HEK293T (cell line): Measurements from ENCODE around the gene SLC17A8.
"Not testable (repeated sequence)": the region's sequence is repeated elsewhere in the genome, so short reads cannot be mapped to it uniquely, and the experiment has no call there.

ENCODE experiments used
- CTCF ChIA-PET: fragments of 350-600 bp; formaldehyde crosslinking; extraction: SDS; loops from one replicate; lab custom pipeline; 2021; ENCODE audit warnings: antibody characterized with exemption, inconsistent platforms; lab: Yijun Ruan, JAX
- POLR2A ChIA-PET: fragments of 350-600 bp; formaldehyde crosslinking; extraction: SDS; loops from one replicate; lab custom pipeline; 2020; ENCODE audit warnings: antibody characterized with exemption, inconsistent platforms; lab: Yijun Ruan, JAX
- DNase-seq: peaks from one replicate; pipeline ENCODE4 v3.0.0; 2012; ENCODE audit warnings: mixed read lengths; ENCODE audit errors: extremely low spot score
- ARNT ChIP-seq: fragments of 450-650 bp; IDR thresholded peaks from 2 replicates; pipeline ENCODE4 v1.6.1; 2017; ENCODE audit warnings: mild to moderate bottlenecking
- BHLHE40 ChIP-seq: fragments of 450-650 bp; IDR thresholded peaks from 2 replicates; pipeline ENCODE4 v1.6.1; 2016; ENCODE audit warnings: mild to moderate bottlenecking, moderate library complexity, borderline replicate concordance
- CTBP1 ChIP-seq: fragments of 450-650 bp; IDR thresholded peaks from 2 replicates; pipeline ENCODE4 v1.6.1; 2016; ENCODE audit warnings: borderline replicate concordance
- ELF4 ChIP-seq: fragments of 450-650 bp; IDR thresholded peaks from 2 replicates; pipeline ENCODE4 v1.6.1; 2017; ENCODE audit warnings: antibody characterized with exemption
- FOXA1 ChIP-seq: fragments of 450-650 bp; IDR thresholded peaks from 2 replicates; pipeline ENCODE4 v1.6.1; 2016; ENCODE audit warnings: mild to moderate bottlenecking
- FOXK2 ChIP-seq: fragments of 450-650 bp; IDR thresholded peaks from 2 replicates; pipeline ENCODE4 v1.6.1; 2016; ENCODE audit warnings: mild to moderate bottlenecking
- FOXM1 ChIP-seq: fragments of 450-650 bp; IDR thresholded peaks from 2 replicates; pipeline ENCODE4 v1.6.1; 2017; ENCODE audit warnings: mild to moderate bottlenecking, borderline replicate concordance
- HDGF ChIP-seq: fragments of 450-650 bp; IDR thresholded peaks from 2 replicates; pipeline ENCODE4 v1.6.1; 2017; ENCODE audit warnings: antibody characterized with exemption, borderline replicate concordance
- L3MBTL2 ChIP-seq: fragments of 450-650 bp; conservative IDR thresholded peaks from 2 replicates; pipeline ENCODE4 v1.6.1; 2016; ENCODE audit warnings: mild to moderate bottlenecking
- LEF1 ChIP-seq: fragments of 450-650 bp; IDR thresholded peaks from 2 replicates; pipeline ENCODE4 v1.6.1; 2017; ENCODE audit warnings: mild to moderate bottlenecking, borderline replicate concordance
- NFRKB ChIP-seq: fragments of 450-650 bp; IDR thresholded peaks from 2 replicates; pipeline ENCODE4 v1.6.1; 2016; ENCODE audit warnings: mild to moderate bottlenecking, moderate library complexity
- PKNOX1 ChIP-seq: fragments of 450-650 bp; IDR thresholded peaks from 2 replicates; pipeline ENCODE4 v1.6.1; 2016
- SP1 ChIP-seq: fragments of 450-650 bp; IDR thresholded peaks from 2 replicates; pipeline ENCODE4 v1.6.1; 2017
- SUZ12 ChIP-seq: fragments of 450-650 bp; IDR thresholded peaks from 2 replicates; pipeline ENCODE4 v1.6.1; 2016; ENCODE audit warnings: mild to moderate bottlenecking
- TARDBP ChIP-seq: fragments of 450-650 bp; IDR thresholded peaks from 2 replicates; pipeline ENCODE4 v1.6.1; 2016
- ZNF384 ChIP-seq: fragments of 450-650 bp; IDR thresholded peaks from 2 replicates; pipeline ENCODE4 v1.6.1; 2016

Gene SLC17A8

DNA sequence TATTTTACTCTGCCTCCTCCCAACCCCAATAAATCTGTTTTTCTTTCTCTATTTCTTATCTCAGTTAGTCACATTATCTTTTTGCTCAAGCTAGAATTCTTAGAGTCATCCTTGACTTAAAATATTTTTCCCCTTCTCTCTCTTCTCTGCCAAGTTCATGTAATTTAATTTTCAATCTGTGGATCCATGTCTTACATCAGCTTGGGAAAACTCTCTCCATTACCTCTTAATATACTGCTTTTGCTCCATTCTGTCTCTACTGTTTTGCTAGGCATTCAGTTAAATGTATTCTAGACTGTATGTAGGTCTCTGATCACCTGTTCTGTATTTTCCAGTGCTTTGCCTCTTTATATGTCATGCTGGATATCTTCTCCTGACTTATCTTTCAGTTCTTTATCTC lies 65.8 kb downstream of the SLC17A8 start:
- TF ChIP-seq PKNOX1 (no peak), HDGF (no peak), FOXK2 (no peak), FOXA1 (no peak), SP1 (no peak), BHLHE40 (no peak), LEF1 (no peak), ZNF384 (no peak), NFRKB (no peak), TARDBP (no peak), ELF4 (no peak), CTBP1 (no peak), ARNT (no peak), FOXM1 (no peak), SUZ12 (no peak), L3MBTL2 (no peak)
- CTCF ChIA-PET, result no interaction called here
- POLR2A ChIA-PET, result no interaction called here
- no peak for DNase-seq

DNA sequence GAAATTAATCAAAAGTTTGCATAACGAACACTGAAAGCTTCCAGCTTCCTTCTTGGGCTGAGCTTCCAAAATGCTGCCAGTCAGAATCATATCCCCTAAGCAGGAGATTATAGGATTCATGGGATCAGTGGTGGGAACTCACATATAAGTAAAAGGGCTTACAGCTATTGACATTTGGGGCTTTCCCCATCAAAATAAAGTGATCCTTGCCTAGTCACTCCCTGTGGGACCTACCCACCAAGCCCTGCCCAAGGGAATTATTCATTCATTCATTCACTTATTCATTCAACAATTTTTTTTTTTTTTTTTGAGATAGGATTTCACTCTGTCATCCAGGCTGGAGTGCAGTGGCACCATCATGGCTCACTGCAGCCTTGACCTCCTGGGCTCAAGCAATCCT lies 69.3 kb downstream of the SLC17A8 start:
- POLR2A ChIA-PET, result no interaction called here
- CTCF ChIA-PET, result interaction anchor here (0.7 to 1.0 kb wide), 2 partner anchors 21 to 212 kb away, joined by 3 to 9 read pairs; no protein-coding TSS in a partner anchor
- TF ChIP-seq PKNOX1, result no peak
- TF ChIP-seq BHLHE40, result no peak
- TF ChIP-seq ZNF384, result no peak
- no peak for TF ChIP-seq FOXK2
- TF ChIP-seq ELF4, result no peak
- no peak for TF ChIP-seq FOXM1
- no peak for TF ChIP-seq SUZ12
- no peak for TF ChIP-seq TARDBP
- TF ChIP-seq NFRKB, result no peak
- TF ChIP-seq SP1, result no peak
- DNase-seq, result no peak

- CTCF ChIA-PET, result no interaction called here
- no peak for DNase-seq
- TF ChIP-seq ZNF384 (no peak), L3MBTL2 (no peak), CTBP1 (no peak), ELF4 (no peak), FOXA1 (no peak), TARDBP (no peak), SUZ12 (no peak), FOXK2 (no peak), PKNOX1 (no peak), ARNT (no peak), BHLHE40 (no peak), LEF1 (no peak), SP1 (no peak), NFRKB (no peak), HDGF (no peak), FOXM1 (no peak)
- POLR2A ChIA-PET, result no interaction called here
These were observed 70.2 kb downstream of the SLC17A8 start for GRCh38 chr12:100427078-100427477.

DNA sequence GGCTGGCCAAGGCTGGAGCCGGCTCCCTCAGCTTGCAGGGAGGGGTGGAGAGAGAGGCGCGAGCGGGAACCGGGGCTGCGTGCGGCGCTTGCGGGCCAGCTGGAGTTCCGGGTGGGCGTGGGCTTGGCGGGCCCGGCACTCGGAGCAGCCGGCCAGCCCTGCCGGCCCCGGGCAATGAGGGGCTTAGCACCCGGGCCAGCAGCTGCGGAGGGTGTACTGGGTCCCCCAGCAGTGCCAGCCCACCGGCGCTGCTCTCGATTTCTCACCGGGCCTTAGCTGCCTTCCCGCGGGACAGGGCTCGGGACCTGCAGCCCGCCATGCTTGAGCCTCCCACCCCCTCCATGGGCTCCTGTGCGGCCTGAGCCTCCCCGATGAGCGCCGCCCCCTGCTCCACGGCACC lies 73.4 kb downstream of the SLC17A8 start:
- DNase-seq, POLR2A ChIA-PET: not testable (repeated sequence)
- CTCF ChIA-PET, result interaction anchor here (1.3 kb wide), 1 partner anchor 26 kb away, joined by 3 read pairs; no protein-coding TSS in a partner anchor

DNA sequence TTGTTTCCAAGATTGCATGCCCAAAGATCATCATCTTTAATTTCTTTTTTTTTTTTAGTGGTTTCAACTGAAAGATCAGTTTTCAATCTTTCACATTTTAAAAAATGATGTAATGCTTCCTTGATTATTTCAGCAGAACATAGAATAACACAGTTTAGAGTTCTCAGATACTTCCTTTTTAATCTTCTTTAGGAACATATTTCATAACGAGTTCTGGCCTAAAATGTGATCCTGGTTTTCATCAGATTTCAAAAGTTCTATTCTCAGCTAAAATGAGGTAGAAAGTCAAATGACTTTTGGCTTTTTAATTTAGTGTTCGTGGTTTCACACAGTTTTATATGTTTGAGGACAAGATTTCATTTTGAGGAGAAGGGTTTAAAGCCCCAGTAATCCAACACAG lies 76.8 kb downstream of the SLC17A8 start:
- ChIA-PET CTCF (no interaction called here), POLR2A (no interaction called here)
- DNase-seq, result no peak
- TF ChIP-seq TARDBP, result no peak
- TF ChIP-seq ARNT, result no peak
- no peak for TF ChIP-seq NFRKB

DNA sequence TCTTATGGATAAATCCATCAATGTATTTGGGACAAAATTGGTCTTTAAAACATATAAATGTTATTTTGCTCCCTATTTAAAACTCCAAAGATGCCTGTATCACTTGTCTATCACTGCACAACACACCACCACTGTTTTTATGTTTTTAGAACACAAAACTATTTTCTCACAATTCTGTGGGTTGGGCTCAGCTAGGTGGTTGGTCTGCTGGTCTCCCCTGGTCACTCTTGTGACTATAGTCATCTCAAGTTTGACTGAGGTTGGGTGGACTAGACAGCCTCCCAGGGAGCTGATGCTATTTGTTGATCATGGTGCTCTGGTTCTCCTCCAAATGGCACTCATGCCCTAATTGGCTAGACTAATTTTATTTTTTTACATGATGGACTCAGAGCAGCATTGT lies 77.3 kb downstream of the SLC17A8 start:
- ChIA-PET CTCF (no interaction called here), POLR2A (no interaction called here)
- TF ChIP-seq FOXK2, result no peak
- TF ChIP-seq NFRKB, result no peak
- TF ChIP-seq ZNF384, result no peak
- TF ChIP-seq ELF4, result no peak
- no peak for TF ChIP-seq PKNOX1
- TF ChIP-seq SUZ12, result no peak
- no peak for TF ChIP-seq ARNT
- no peak for TF ChIP-seq FOXM1
- TF ChIP-seq SP1, result no peak
- TF ChIP-seq TARDBP, result no peak
- no peak for TF ChIP-seq CTBP1
- no peak for TF ChIP-seq L3MBTL2
- TF ChIP-seq LEF1, result no peak
- TF ChIP-seq HDGF, result no peak
- TF ChIP-seq FOXA1, result no peak
- no peak for TF ChIP-seq BHLHE40
- DNase-seq, result no peak

DNA sequence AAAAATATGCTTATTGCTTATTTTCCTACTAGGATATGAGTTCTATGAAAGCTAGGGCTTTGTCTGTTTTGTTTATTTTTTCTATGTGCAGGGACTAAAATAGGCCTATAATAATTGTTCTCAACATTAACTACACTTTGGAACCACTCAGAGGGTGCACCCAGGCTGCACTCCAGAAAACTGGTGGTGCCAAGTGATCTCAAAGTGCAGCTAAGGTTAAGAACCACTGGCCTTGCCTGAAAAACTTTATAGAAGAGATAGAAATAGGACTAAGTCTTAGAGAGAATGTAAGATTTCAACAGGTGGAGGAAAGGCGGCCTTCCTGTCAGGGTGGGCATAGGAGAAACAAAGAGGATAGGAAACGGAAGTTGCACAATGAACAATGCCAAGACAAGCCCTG lies 79.1 kb downstream of the SLC17A8 start:
- no peak for DNase-seq
- CTCF ChIA-PET, result interaction anchor here (1.9 kb wide), 1 partner anchor 31 kb away, joined by 6 read pairs; no protein-coding TSS in a partner anchor
- TF ChIP-seq L3MBTL2 (no peak), FOXK2 (no peak), CTBP1 (no peak), PKNOX1 (no peak), ZNF384 (no peak), ARNT (no peak), HDGF (no peak), TARDBP (no peak), BHLHE40 (no peak), NFRKB (no peak), SUZ12 (no peak), LEF1 (no peak), FOXA1 (no peak), ELF4 (no peak), FOXM1 (no peak)
- POLR2A ChIA-PET, result no interaction called here
